ENCODE measurements around the gene RSAD2.

DNA sequence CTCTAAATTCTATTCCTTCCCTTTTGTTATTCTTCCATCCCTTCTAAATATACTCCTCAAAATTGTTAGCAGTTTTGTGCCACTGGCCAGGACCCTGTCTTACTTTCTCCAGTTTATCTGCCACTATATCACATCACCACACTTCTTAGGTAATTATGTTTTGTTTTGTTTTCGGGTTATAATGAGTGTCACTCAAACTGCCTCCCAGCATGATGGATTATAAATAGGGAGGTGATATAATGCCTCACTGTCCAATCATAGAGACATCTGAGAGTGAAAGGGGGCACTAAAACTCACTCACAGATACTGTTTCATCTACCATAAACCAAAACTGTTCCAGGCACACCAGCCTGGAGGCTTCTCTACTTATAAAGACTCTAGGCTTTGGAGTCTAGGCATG lies 3.5 kb downstream of the RSAD2 start:
- TF ChIP-seq CTCF (IDR thresholded peaks at IDR 0.05): no peak
- no peak for TF ChIP-seq POLR2AphosphoS5 (IDR thresholded peaks at IDR 0.05)
